Epithelial cell of alveolus of lung (primary cell): Measurements from ENCODE around the gene IDS. TPM values are rescaled to one million over a fixed set of nuclear protein-coding genes. Genes with fewer than 3 reads are reported as not detected.

Experiments
- total RNA-seq: library from RNA; depleted of rRNA; stranded (reverse); fragments of >200 nt; gene quantifications from 2 replicates; pipeline ENCODE4 v1.2.1, GENCODE V29; 2015

IDS gene
- 28.1 and 34.9 TPM in 2 replicates for total RNA-seq

GRCh38 chrX:149504915-149505651 lies at the start of gene IDS:
IDS (minus strand) TSS chrX:149505306; CDS start chrX:149505137, 169 bp downstream.

GRCh38 chrX:149549701-149550100 lies 44.6 kb upstream of the IDS start, which contains the start of gene HSFX3:
HSFX3 (minus strand) TSS chrX:149549924; CDS start chrX:149549852, 72 bp downstream.

GRCh38 chrX:149540621-149541520 lies 35.8 kb upstream of the IDS start, which contains the start of gene EOLA1:
EOLA1 (plus strand) TSS chrX:149541012; CDS start chrX:149545631, 4,619 bp downstream.

Other genes starting within 250 kb of the IDS start
- 5.9 and 7.3 TPM in 2 replicates for gene EOLA1, start 35.7 kb upstream of the IDS start, total RNA-seq
- gene HSFX3, start 44.6 kb upstream of the IDS start, total RNA-seq = not detected in 2 replicates
- gene MAGEA9B, start 82.2 kb upstream of the IDS start, total RNA-seq = not detected in 2 replicates
- 0.13 and 0.40 TPM in 2 replicates for gene HSFX2, start 90.0 kb upstream of the IDS start, total RNA-seq
- gene TMEM185A, start 126.5 kb upstream of the IDS start, total RNA-seq = 10.3 and 21.6 TPM in 2 replicates
- not detected in 2 replicates for gene MAGEA11, start 206.8 kb upstream of the IDS start, total RNA-seq